ENCODE measurements around the gene A3GALT2.

GRCh38 chr1:33348676-33349080 is 27.8 kb upstream of the A3GALT2 start:
- TF ChIP-seq CTCF (IDR thresholded peaks at IDR 0.05) (no peak), ELF4 (CRISPR knock-in tag; IDR thresholded peaks at IDR 0.05; ENCODE audit: low read depth) (no peak), AFF4 (CRISPR knock-in tag; IDR thresholded peaks at IDR 0.05; ENCODE audit: borderline replicate concordance) (no peak), USF1 (CRISPR knock-in tag; IDR thresholded peaks at IDR 0.05) (no peak), SMAD4 (CRISPR knock-in tag; IDR thresholded peaks at IDR 0.05) (no peak), ATF3 (CRISPR knock-in tag; conservative IDR thresholded peaks at IDR 0.05) (no peak), USF2 (CRISPR knock-in tag; IDR thresholded peaks at IDR 0.05) (no peak), SP1 (CRISPR knock-in tag; conservative IDR thresholded peaks at IDR 0.05) (no peak), CBFB (CRISPR knock-in tag; IDR thresholded peaks at IDR 0.05; ENCODE audit: low read depth) (no peak), ZNF232 (CRISPR knock-in tag; IDR thresholded peaks at IDR 0.05) (no peak), CDX4 (CRISPR knock-in tag; IDR thresholded peaks at IDR 0.05; ENCODE audit: borderline replicate concordance) (no peak), SOX15 (CRISPR knock-in tag; IDR thresholded peaks at IDR 0.05) (no peak), ZNF263 (CRISPR knock-in tag; IDR thresholded peaks at IDR 0.05; ENCODE audit: low read depth) (no peak)

Data from WTC11 (cell line).